Activated T-cell treated with anti-CD3 and anti-CD28 coated beads, Interleukin-2, amount 50 U/mL, for 4 hours (primary cell): ENCODE results near the gene SCFD1. TPM values are rescaled to one million over a fixed set of nuclear protein-coding genes. Genes with fewer than 3 reads are reported as not detected.
"Not testable (repeated sequence)": the region's sequence is repeated elsewhere in the genome, so short reads cannot be mapped to it uniquely, and the experiment has no call there.

ENCODE experiments used
- ATAC-seq, 2 donors: fragments of 200-7000 bp; cut with Tn5 transposase; one replicate each; pipeline ENCODE4 v1.10.0; 2021
- DNase-seq: peaks from one replicate; pipeline ENCODE4 v3.0.0-alpha.2; 2020
- H3K27me3 Mint-ChIP-seq: one replicate; pipeline ENCODE4 v1.8.0; 2021; ENCODE audit warnings: low read depth, mixed read lengths
- H3K36me3 Mint-ChIP-seq: one replicate; pipeline ENCODE4 v1.8.0; 2022; ENCODE audit warnings: mixed read lengths; ENCODE audit not compliant: insufficient read depth
- H3K4me1 Mint-ChIP-seq: one replicate; pipeline ENCODE4 v1.8.0; 2021; ENCODE audit warnings: low read depth, mixed read lengths
- H3K4me3 Mint-ChIP-seq: one replicate; pipeline ENCODE4 v1.8.0; 2021; ENCODE audit warnings: mild to moderate bottlenecking, moderate library complexity, mixed read lengths
- H3K9me3 Mint-ChIP-seq: one replicate; pipeline ENCODE4 v1.8.0; 2021; ENCODE audit warnings: mixed read lengths
- total RNA-seq, 3 donors: library from RNA; stranded (reverse); gene quantifications; one replicate each; pipeline ENCODE4 v1.2.1, GENCODE V29; 2021

The SCFD1 gene
- total RNA-seq, 3 donors from 2014 or later: 65.2 to 76.9 (median 73.5) TPM

DNA sequence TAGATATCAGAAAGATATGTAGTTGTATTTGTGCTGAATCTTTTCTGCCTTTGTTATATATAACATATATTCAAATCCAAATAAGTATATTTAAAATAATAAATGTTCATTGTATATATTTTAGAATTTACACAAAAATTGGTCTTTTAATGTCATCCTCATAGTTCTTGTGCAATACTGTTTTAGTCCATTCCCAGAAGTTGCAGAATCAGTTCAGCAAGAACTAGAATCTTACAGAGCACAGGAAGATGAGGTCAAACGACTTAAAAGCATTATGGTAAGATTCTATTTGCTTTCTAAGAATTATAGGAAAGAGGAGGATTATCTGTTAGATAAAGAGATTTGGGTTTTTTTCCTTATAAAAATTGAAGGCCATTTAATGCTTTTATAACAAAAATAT, 51.0 kb downstream of the SCFD1 start:
- Mint-ChIP-seq H3K9me3 (no peaks in the 10 kb centered on the region), H3K27me3 (no peaks in the 10 kb centered on the region), H3K36me3 (peaks cover 24% of the 10 kb centered on the region), H3K4me3 (no peak overlapping the region), H3K4me1 (peaks cover 5% of the 10 kb centered on the region)
- DNase-seq (no peak), ATAC-seq (no peak)

DNA sequence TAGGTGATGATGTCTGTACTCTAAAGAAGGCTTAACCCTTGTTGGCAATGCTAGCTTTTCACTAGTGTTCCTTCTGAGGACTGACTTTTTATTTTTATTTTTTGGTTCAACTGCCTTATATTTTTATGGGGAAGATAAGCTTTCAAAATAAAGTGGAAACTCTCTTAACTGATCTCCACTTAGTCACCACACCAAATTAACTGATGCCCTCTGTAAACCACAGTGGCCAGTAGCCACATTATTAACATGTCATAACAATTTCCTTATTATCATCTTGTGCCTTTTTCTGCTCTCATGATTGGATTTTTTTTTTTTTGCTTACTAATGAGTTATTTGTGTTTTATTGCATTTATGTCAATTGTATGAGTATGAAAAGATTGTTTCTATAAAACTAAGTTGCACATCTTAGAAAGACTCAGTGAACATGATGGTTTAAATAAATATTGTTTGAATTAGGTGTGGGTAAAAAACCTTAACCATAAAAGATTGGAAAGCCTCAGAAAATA, 56.9 kb downstream of the SCFD1 start:
- Mint-ChIP-seq H3K9me3 (no peaks in the 10 kb centered on the region), H3K4me1 (no peaks in the 10 kb centered on the region), H3K4me3 (no peak overlapping the region), H3K36me3 (peaks cover 46% of the 10 kb centered on the region), H3K27me3 (no peaks in the 10 kb centered on the region)
- ATAC-seq: no peak
- no peak for DNase-seq

GRCh38 chr14:30680036-30680435, 57.9 kb downstream of the SCFD1 start:
- DNase-seq (no peak), ATAC-seq (no peak)
- Mint-ChIP-seq H3K36me3 (peaks cover 49% of the 10 kb centered on the region), H3K4me3 (no peak overlapping the region), H3K27me3 (no peaks in the 10 kb centered on the region), H3K9me3 (no peaks in the 10 kb centered on the region), H3K4me1 (no peaks in the 10 kb centered on the region)

DNA sequence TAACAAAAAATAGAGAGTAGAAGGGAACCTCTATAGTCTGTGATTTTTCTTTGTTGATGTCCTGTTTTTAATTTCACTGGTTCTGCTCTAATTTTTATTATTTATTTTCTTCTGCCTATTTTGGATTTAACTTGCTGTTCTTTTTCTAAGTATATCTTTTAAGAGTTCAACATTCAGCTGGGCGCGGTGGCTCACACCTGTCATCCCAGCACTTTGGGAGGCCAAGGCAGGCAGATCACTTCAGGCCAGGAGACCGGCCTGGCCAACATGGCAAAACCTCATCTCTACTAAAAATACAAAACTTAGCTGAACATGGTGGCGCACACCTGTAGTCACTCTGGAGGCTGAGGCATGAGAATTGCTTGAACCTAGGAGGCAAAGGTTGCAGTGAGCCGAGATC, 58.7 kb downstream of the SCFD1 start:
- ATAC-seq, DNase-seq, H3K4me3 Mint-ChIP-seq, H3K27me3 Mint-ChIP-seq, H3K4me1 Mint-ChIP-seq, H3K9me3 Mint-ChIP-seq: not testable (repeated sequence)
- H3K36me3 Mint-ChIP-seq: peaks cover 49% of the 10 kb centered on the region

DNA sequence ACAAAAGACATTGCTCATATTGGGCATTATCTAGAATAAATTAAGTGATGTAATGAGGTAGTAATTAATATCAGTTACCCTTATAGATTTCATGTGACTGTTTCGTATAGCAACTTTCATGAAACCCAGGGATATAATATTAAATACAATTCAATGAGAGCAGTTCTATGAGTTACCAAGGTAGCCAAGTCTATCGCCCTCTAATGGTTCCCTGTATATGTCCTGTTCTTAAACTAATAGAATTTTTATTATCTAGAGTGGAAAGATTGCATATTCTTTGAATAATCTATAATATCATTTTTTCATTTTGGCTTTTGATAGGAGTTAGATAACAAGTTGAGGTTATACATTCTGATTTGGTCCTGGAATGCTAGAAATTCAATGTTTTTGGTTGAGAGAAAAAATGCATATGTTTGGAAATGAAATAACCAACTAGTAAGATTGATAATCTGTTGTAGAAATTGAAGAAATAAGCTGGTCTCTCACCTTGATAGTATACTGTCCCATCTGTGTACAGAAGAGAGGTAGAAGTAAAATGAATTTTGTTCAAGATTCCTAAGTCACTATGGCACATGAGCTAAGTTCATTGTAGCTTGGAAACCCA, 59.7 kb downstream of the SCFD1 start:
- no peaks in the 10 kb centered on the region for H3K9me3 Mint-ChIP-seq
- ATAC-seq (no peak), DNase-seq (no peak)
- H3K4me1 Mint-ChIP-seq: no peaks in the 10 kb centered on the region
- peaks cover 40% of the 10 kb centered on the region for H3K36me3 Mint-ChIP-seq
- H3K27me3 Mint-ChIP-seq: no peaks in the 10 kb centered on the region
- H3K4me3 Mint-ChIP-seq: no peak overlapping the region

- H3K27me3 Mint-ChIP-seq, H3K36me3 Mint-ChIP-seq, ATAC-seq, DNase-seq, H3K4me1 Mint-ChIP-seq, H3K9me3 Mint-ChIP-seq: not testable (repeated sequence)
- peak overlapping the region; percentile 46 for H3K4me3 Mint-ChIP-seq
These were observed 68.6 kb downstream of the SCFD1 start for GRCh38 chr14:30690487-30691355.

DNA sequence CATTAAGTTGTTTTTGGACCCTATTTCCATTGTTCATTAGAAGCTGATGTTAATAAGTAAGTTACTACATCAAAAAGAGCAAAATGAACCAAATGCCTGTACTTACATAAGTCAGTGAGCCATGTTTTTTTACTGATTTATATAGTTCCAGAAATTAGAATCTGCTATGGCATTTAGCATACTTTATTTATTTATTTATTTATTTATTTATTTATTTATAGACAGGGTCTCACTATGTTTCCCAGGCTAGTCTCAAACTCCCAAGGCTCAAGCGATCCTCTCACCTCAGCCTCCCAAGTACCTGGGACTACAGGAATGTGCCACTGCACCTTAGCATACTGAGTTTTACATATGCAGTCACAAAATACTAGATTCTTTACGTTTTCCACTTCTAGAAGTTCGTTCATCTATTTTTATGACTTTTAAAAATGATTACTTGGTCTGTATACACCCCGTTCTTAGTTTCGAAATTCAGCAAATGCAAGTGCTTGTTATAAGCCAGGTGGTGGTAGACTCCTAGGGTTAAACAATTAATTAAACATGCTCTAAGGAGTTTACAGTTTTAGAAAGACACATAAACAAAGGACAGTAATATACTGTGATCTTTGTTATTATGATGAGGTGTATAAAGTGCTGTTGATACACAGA, 69.8 kb downstream of the SCFD1 start:
- H3K36me3 Mint-ChIP-seq: peaks cover 14% of the 10 kb centered on the region
- no peaks in the 10 kb centered on the region for H3K27me3 Mint-ChIP-seq
- no peak overlapping the region for H3K4me3 Mint-ChIP-seq
- no peak for DNase-seq
- no peaks in the 10 kb centered on the region for H3K9me3 Mint-ChIP-seq
- no peak for ATAC-seq
- H3K4me1 Mint-ChIP-seq: no peaks in the 10 kb centered on the region

DNA sequence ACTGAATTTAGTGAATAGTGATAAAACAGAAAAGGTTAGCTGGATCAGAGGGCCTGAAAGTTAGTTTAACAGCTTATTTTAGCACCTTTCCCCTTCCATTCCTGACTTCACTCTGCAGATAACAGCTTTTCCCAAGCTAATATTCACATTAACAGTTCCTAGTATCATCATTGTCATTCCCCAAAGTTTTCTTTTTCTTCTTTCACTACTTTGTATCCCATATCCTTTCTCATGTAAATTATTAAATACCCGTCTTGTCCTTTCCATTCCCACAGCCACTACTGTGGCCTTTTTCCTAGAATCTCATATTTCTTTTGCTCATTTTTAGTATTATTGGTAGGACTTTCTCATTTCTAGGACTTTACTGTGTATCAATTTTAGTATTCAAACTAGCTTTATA, 70.5 kb downstream of the SCFD1 start:
- no peaks in the 10 kb centered on the region for H3K4me1 Mint-ChIP-seq
- ATAC-seq (no peak), DNase-seq (no peak)
- H3K4me3 Mint-ChIP-seq: no peak overlapping the region
- no peaks in the 10 kb centered on the region for H3K27me3 Mint-ChIP-seq
- H3K9me3 Mint-ChIP-seq: no peaks in the 10 kb centered on the region
- H3K36me3 Mint-ChIP-seq: peaks cover 20% of the 10 kb centered on the region

DNA sequence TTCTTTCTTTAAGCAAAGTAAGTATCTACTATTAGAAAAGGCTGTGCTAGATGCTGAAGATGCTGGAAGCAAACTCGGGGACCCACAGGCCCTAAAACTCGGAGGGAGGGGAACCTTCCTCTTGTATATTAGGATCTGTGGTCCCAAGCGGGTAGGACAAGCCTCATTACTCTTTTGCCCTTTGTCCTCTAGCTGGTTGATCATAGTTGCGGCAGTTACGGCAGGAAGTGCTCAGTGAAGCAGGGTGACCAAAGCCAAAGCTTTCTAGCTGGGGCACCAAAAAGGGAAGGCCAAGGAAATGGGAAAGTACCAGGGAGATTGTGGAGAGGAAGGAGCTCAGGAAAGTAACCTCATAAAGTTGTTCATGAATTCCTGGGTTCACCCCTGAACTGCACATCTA, 76.3 kb downstream of the SCFD1 start:
- Mint-ChIP-seq H3K27me3 (no peaks in the 10 kb centered on the region), H3K9me3 (no peaks in the 10 kb centered on the region)
- DNase-seq: no peak

GRCh38 chr14:30706704-30707103, 84.6 kb downstream of the SCFD1 start:
- Mint-ChIP-seq H3K4me1 (no peaks in the 10 kb centered on the region), H3K36me3 (peaks cover 29% of the 10 kb centered on the region), H3K9me3 (no peaks in the 10 kb centered on the region), H3K27me3 (no peaks in the 10 kb centered on the region), H3K4me3 (no peak overlapping the region)
- ATAC-seq (no peak), DNase-seq (no peak)

More for the DNA sequence above, 76.3 kb downstream of the SCFD1 start:
- ATAC-seq: no peak
- Mint-ChIP-seq H3K36me3 (peaks cover 29% of the 10 kb centered on the region), H3K4me3 (no peak overlapping the region), H3K4me1 (no peaks in the 10 kb centered on the region)

- Mint-ChIP-seq H3K36me3 (peaks cover 31% of the 10 kb centered on the region), H3K4me1 (no peaks in the 10 kb centered on the region), H3K9me3 (no peaks in the 10 kb centered on the region), H3K27me3 (no peaks in the 10 kb centered on the region), H3K4me3 (no peak overlapping the region)
- ATAC-seq (no peak), DNase-seq (no peak)
These were observed 86.0 kb downstream of the SCFD1 start for GRCh38 chr14:30708157-30708556.

- no peaks in the 10 kb centered on the region for H3K27me3 Mint-ChIP-seq
- no peaks in the 10 kb centered on the region for H3K9me3 Mint-ChIP-seq
- no peak overlapping the region for H3K4me3 Mint-ChIP-seq
- peaks cover 31% of the 10 kb centered on the region for H3K36me3 Mint-ChIP-seq
- ATAC-seq (no peak), DNase-seq (no peak)
- no peaks in the 10 kb centered on the region for H3K4me1 Mint-ChIP-seq
These were observed 87.1 kb downstream of the SCFD1 start for GRCh38 chr14:30709201-30709600.

DNA sequence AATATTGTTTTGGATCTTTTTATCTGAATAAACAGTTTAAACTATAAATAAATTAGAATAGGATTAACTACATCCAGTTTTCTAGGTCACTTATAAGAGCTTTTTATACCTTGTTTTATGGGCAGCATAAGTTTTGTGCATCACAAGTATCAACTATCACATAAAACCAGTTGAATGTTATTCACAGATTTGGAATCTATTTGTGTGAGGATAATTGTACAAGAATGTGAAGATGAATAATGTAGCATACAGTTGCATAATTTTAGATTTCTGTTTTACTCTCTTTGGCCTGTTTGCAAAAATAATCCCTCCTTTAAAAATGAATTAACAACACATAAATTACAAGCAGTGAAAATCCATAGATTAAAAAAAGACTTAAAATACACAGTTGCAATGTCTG, 88.8 kb downstream of the SCFD1 start:
- H3K4me3 Mint-ChIP-seq: no peak overlapping the region
- no peak for DNase-seq
- ATAC-seq: no peak
- no peaks in the 10 kb centered on the region for H3K9me3 Mint-ChIP-seq
- no peaks in the 10 kb centered on the region for H3K27me3 Mint-ChIP-seq
- peaks cover 27% of the 10 kb centered on the region for H3K36me3 Mint-ChIP-seq
- H3K4me1 Mint-ChIP-seq: no peaks in the 10 kb centered on the region

- Mint-ChIP-seq H3K36me3 (peaks cover 28% of the 10 kb centered on the region), H3K4me1 (no peaks in the 10 kb centered on the region), H3K9me3 (no peaks in the 10 kb centered on the region), H3K4me3 (no peak overlapping the region), H3K27me3 (no peaks in the 10 kb centered on the region)
- DNase-seq (no peak), ATAC-seq (no peak)
These were observed 97.0 kb downstream of the SCFD1 start for GRCh38 chr14:30719137-30719536.
